SK-N-SH treated with all-trans-retinoic acid at 6 μM for 48 hours (cell line): Measurements from ENCODE around the gene LRRC4C.

ENCODE experiments used
- GLIS3 ChIP-seq: fragments of 250-450 bp; sonication (Bioruptor Pico); IDR thresholded peaks from 2 replicates; pipeline ENCODE4 v1.5.0; 2020; ENCODE audit warnings: mild to moderate bottlenecking, moderate library complexity
- ISL1 ChIP-seq: fragments of 250-450 bp; sonication (Bioruptor Pico); IDR thresholded peaks from 2 replicates; pipeline ENCODE4 v2.1.2; 2022; ENCODE audit warnings: mild to moderate bottlenecking, moderate library complexity
- TOX ChIP-seq: fragments of 250-450 bp; sonication (Bioruptor Pico); IDR thresholded peaks from 2 replicates; pipeline ENCODE4 v1.8.0; 2021; ENCODE audit warnings: mild to moderate bottlenecking, moderate library complexity, borderline replicate concordance
- TF ChIP-seq, protein P1 (sequence below): fragments of 250-450 bp; sonication (Bioruptor Pico); IDR thresholded peaks from 2 replicates; pipeline ENCODE4 v1.8.0; 2020; ENCODE audit warnings: mild to moderate bottlenecking, moderate library complexity, borderline replicate concordance

DNA sequence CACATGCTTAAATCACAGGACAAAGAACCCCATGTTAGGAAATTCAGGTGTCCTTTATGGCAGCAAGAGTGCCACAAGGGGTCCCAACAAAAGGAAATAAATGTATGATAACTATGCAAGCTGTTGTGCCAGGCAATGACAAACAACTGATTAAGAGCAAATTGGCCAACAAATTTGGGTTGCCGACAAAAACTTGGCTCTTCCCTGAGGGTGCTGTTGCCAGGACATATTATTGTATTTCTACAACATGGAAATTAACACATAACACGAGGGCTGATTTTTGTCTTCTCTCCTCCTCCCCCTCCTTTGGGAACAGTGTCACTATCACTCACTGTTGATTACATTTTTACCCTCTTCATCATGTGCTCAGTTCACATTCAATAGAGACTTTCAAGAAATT lies 56.0 kb downstream of the LRRC4C start:
- TF ChIP-seq TOX (CRISPR knock-in tag) (no peak), GLIS3 (no peak), ISL1 (CRISPR knock-in tag) (no peak)
- TF ChIP-seq, protein P1, sequence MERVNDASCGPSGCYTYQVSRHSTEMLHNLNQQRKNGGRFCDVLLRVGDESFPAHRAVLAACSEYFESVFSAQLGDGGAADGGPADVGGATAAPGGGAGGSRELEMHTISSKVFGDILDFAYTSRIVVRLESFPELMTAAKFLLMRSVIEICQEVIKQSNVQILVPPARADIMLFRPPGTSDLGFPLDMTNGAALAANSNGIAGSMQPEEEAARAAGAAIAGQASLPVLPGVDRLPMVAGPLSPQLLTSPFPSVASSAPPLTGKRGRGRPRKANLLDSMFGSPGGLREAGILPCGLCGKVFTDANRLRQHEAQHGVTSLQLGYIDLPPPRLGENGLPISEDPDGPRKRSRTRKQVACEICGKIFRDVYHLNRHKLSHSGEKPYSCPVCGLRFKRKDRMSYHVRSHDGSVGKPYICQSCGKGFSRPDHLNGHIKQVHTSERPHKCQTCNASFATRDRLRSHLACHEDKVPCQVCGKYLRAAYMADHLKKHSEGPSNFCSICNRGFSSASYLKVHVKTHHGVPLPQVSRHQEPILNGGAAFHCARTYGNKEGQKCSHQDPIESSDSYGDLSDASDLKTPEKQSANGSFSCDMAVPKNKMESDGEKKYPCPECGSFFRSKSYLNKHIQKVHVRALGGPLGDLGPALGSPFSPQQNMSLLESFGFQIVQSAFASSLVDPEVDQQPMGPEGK (CRISPR knock-in tag), result no peak
